NCI-H1048 (cell line): Measurements from ENCODE around the gene ZNF175.
"Not testable (repeated sequence)": the region's sequence is repeated elsewhere in the genome, so short reads cannot be mapped to it uniquely, and the experiment has no call there.

ENCODE experiments used
- DNase-seq: peaks from one replicate; lab custom pipeline; 2025; lab: John Stamatoyannopoulos, UW

Gene ZNF175

DNA sequence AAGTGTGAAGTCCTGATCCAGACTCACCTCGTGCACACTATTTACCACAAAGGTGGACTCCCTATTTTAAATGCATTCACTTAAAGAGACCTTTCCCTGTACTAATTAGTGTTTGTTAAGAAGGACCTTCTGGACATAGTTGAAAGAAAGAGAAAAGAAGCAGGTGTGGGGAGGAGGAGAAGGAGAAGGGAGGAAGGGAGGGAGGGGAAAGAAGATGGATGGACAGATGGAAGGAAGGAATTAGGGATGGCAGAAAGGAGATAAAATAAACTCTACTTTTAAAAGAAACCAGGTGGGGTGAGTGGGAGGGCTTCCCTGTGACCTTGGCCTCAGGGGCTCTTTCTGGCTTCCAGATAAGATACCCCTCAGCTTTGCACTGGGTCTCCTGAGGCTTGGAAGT lies 21.4 kb downstream of the ZNF175 start:
- no peak for DNase-seq

GRCh38 chr19:51593138-51593890 lies 22.2 kb downstream of the ZNF175 start:
- no peak for DNase-seq

- DNase-seq = peak; percentile 80
Measured at GRCh38 chr19:51593969-51594773, 23.1 kb downstream of the ZNF175 start.

DNA sequence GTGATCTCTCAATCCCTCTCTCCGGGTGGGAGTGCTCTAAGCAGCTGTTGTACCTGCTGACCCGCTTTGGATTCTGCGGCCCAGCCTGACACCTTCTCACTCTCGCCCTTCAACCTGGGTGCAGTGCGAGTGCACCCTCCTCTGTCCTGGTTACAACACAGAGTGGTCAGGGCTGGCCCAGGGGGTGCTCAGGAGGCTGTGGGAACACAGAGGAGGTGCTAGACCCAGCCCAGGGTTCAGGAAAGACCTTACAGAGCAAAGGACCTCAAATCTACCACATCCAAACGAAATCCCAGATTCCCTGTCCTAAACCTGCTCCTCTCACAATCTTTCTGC lies 23.7 kb downstream of the ZNF175 start:
- DNase-seq = no peak

DNA sequence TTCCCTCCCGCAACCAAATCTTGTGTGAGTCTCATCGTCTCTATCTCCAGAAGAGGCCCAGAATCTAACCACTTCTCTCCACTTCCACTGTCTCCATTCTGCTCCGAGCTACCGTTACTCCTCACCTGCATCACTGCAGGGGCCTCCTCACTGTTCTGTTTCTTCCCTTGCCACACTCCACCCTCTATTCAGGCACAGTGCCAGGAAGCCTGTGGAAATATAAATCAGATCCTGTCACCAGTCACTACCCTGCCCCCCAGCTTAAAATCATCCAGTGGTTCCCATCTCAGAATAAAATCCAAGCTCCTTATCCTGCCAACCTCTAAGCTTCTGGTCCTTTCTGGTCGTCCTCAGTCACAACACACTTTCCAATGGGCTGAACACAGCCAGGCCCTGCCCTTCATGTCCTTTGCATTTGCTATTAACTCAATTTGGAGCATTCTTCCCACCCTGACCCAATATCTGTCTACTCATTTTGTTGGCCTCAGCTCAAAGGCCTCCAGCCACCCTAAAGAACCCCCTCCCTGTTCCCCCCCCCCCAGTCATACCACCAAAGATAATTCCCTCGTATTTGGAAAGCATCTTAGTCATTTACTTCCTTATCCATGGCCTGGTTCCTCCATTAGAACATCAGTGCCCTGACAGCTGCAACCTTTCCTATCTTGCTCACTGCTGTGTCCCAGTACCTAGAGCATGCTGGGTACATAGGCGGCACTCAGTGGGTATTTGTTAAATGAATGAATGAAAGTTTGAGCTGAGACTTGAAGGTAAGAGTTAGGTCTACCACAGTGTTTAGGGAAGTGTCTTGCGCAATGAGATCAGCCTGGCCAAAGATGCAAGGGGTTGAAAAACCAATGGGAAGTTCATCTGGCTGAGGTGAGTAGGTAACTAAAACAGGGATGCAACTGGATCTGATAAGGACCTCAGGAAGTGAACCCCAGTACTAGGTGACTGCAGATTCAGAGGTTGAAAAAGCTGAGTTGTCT lies 24.4 kb downstream of the ZNF175 start:
- DNase-seq = no peak

DNA sequence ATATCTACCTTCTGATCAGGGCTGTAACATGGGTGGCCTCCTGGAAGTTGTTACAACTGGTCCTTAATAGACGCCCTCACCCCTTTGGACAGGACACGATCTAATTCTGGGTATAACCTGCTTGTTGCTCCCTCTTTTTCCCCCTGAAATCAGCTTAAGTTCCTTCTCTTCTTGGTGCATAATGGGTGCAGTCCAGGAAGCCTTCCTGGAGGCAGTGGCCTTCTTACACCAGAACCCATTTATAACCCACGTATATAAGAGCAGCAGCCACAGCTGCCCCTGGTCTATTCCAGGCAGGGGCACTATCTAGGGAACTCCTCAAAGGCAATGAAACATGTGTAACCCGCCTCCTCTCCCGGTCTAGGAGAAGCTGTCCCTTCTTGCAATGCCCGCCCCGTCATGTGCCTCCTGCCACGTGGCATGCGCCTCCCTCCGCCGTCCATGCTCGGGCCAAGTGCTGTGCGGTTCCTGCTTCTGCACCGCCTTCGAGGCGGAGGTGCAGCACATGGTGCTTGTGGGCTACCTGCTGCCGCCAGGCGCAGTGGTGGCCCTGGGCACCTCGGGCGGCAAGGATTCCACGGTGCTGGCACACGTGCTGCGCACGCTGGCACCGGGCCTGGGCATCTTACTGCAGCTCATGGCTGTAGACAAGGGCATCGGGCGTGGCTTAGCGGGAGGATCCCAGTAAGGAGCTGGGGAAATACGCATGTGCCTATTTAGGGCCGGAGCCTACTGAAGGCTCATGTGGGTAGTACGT lies 27.3 kb downstream of the ZNF175 start:
- no peak for DNase-seq

GRCh38 chr19:51599084-51599483 lies 28.0 kb downstream of the ZNF175 start:
- DNase-seq = no peak

- no peak for DNase-seq
Measured at GRCh38 chr19:51600940-51601580, 30.0 kb downstream of the ZNF175 start.

DNA sequence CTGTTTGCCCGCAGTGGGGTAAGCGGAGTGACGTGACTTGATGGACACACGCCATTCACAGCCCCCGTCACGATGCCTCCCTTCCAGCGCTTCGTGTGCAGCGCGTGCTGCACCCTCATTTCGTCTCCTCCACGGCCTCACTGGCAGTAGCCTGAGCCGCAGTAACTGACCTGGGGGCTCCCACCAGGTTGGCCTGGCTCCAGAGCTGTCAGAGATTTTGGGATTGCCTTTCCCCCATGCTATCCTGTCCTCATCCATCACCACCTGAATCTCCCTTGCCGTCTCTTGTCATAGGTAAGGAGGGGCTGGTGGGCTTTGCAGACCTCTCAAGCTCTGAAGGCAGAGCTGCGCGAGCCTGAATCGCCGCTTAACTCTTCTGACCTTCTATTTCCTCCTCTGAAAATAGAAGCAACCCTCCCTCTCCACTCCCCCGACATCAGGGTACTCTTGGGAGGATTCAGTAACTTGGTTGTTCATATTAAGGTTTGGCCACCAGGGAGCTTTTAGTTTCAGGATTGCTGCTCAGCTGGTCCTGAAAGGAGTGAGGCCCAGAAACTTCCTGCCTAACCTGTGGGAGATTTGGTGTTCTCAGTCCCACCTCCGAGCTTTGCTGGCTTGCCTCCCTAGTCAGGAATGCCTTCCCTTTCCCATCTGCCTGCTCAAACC lies 31.2 kb downstream of the ZNF175 start:
- DNase-seq = no peak

- no peak for DNase-seq
Measured at GRCh38 chr19:51607077-51607476, 36.0 kb downstream of the ZNF175 start.

DNA sequence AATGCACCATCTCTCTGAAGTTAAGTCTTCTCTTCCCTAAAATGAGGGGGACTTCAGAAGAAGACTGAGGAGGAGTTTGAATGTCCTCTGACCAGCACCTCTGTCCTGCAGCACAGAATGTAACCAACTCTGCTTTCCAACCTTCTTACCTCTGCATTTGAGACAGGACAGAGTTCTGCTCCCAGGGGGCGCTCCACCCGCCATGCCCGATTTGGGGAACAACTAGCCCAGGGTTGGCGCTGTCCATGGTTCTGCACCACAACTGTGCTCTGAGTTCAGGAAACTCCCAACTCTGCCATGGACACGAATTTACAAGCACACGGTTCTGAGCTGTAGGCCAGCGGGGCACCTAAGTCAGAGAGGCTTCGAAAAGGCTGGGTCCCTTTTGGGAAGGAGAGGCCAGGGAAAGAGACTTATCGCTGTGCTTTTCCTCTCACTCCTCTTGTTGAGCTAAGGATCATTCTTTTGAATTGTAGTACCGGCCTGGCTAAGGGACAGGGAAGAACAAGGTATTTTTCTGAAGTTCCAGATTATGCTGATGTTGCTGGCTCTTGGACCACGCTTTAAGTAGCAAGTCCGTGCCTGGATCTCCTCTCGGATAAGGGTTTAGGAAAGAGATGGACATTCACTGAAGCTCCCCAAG lies 37.0 kb downstream of the ZNF175 start:
- DNase-seq = peak; percentile 21

- DNase-seq = no peak
Measured at GRCh38 chr19:51610576-51610975, 39.5 kb downstream of the ZNF175 start.

GRCh38 chr19:51614789-51615188 lies 43.7 kb downstream of the ZNF175 start:
- no peak for DNase-seq

GRCh38 chr19:51615991-51616390 lies 44.9 kb downstream of the ZNF175 start:
- DNase-seq = no peak

- no peak for DNase-seq
Measured at GRCh38 chr19:51621178-51621577, 50.1 kb downstream of the ZNF175 start.

DNA sequence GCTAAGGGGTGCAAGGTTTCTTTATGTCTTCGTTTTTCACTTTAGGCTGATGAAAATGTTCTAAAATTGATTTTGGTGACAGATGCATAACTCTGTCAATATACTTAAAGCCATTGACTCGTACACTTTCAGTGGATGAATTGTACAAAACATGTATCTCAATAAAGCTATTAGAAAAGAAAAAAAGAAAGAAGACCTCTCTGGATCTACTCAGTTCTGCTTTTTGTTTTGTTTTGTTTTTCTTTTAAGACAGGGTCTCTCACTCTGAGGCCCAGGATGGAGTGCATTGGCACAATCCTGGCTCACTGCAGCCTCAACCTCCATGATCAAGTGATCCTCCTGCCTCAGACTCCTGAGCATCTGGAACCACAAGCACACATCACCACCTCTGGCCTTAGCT lies 55.6 kb downstream of the ZNF175 start:
- no peak for DNase-seq

DNA sequence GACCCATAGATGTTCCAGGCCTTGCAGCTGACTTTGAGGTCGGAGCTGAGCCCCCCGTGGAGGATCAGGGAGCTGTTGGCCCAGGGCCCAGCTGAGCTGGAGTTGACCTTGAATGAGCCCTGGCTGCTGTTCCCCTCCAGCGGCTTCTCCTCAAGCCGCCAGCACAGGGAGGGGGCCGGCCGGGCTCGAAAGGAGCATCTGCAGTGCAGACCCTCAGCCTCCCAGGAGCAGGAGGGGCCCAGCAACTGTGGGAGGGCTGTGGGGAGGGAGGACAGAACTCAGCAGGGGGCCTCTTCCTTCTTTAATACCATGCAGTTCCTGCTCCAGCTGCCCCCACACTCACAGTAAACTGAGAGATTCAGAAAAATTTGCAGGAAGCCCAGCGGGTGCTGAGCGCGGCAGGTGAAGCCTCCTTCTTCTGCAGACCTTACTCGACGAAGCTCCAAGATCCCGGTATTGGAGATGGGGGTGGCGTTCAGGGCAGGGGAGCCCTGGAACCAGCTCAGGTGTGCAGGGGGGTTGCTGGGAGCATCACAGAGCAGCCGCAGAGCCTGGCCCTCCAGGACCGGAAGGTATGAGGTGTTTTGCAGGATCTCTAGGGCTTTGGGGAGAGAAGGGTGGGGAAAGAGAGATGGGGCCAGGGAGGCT lies 56.5 kb downstream of the ZNF175 start:
- DNase-seq = no peak

DNA sequence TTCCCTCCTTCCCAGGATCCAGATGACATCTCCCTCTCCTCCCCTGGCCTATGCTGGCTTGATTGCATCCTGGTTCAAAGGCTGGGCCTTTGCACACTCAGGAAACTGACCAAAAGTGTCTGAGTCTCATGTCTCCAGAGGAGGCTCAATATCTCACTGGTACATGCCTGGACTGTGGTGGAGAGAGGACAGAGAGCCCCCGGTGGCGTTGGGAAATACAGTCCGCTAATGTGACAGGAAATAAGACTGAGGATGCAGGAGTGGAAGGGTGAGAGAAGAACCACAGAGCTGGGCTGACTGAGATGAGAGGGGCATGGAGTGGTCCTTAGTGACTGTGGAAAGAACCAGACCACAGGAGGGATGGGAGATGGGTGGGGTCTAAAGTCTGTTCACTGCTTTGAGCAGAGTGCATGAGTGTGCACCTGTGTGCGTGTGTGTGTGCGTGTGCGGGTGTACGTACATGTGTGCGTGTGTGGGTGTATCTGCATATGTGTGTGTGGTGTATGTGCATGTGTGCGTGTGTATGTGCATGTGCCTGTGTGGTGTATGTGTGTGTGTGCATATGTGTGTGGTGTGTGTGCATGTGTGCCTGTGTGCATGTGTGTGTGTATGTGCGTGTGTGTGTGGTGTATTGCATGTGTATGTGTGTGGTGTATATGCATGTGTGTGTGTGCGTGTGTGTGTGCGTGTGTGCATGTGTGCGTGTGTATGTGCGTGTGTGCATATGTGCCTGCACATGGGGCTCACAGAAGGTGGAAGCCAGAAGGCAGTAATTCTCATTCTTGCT lies 57.3 kb downstream of the ZNF175 start:
- no peak for DNase-seq

DNA sequence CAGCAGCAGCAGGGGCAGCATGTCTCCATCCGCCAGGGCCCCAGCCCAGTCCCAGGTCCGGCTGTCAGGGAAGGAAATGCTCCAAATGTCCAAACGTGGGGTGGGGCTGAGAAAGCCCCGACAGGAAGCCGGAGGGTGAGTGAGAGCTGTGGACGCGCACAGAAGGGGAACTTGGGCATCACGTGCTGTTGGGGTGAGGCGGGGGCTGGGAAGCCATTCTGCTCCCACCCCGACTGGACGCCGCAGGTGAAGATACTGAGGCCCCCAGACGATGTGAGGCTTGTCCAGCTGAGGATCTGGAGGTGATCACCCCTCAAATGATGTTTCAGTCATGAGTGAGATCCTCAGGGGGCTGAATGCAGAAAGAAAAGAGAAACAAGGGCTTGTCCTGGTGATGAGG lies 59.2 kb downstream of the ZNF175 start, which contains the start of gene SIGLEC5:
Gene SIGLEC5 (minus strand): TSS at position 87 of the 400 bp plus-strand sequence. CDS start 66 bp downstream, at position 21.
- not testable (repeated sequence) for DNase-seq
